GM21390 (cell line): ENCODE results near the gene KLHL13.
"Not testable (repeated sequence)": the region's sequence is repeated elsewhere in the genome, so short reads cannot be mapped to it uniquely, and the experiment has no call there.

Experiments
- ATAC-seq: cut with Tn5 transposase; IDR thresholded peaks from one replicate; pipeline ENCODE4 v1.9.1; 2021; ENCODE audit not compliant: unreplicated experiment

KLHL13 gene

GRCh38 chrX:118074196-118074595, 42.4 kb downstream of the KLHL13 start:
- no peak for ATAC-seq

DNA sequence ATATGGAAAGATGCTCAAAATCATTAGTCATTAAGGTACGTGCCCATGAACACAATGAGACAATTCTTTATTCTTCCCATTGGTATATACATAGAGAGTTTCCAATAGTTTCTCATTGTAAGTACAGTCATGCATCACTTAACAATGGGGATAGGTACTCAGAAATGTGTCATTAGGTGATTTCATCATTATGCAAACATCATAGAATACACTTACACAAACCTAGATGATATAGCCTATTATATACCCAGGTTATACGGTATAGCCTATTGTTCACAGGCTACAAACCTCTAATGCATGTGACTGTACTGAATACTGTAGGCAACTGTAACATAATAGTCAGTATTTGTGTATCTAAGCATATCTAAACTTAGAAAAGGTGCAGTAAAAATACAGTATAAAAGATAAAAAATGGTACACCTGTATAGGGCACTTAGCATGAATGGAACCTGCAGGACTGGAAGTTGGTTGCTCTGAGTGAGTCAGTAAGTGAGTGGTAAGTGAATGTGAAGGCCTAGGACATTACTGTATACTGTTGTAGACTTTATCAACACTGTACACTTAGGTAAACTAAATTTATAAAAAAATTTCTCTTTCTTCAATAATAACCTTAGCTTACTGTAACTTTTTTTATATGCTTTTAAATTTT, 49.6 kb downstream of the KLHL13 start:
- ATAC-seq: no peak

DNA sequence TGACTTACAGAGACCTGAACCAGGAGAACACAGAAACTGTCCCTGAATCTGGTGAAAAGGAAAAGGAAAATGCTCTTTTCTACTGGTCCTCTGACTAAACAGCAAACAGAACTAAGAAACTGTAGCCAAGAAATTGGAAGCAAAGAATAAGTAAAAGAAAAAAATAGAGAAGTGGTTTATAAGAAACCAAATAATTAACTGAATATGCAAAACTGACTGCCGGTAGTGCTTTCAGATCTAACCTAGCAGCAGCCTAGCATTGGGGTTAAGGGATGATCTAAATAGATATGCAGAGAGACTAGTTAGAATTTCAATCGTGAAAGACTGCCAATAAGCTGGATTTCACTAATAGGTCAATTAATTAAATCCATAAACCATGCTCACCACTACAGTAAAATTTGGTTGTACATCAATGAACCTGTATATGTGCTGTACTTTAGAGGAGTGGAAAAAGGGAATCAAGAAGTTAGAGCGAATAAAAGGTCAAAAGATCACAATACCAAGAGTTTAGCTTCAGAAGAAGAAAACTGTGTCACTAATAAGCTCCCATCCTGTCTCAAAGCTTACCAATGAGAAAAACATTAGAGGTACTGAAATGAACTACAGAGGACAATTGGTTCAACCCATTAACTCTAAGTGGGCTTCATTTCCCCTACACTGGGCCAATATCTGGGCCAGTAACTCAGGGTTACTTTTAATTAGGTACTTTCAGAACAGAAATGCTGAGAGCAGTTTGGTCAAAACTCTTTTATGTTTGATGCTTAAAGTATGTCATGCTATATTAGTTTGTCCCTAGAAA, 53.6 kb downstream of the KLHL13 start:
- ATAC-seq: peak; percentile 82

DNA sequence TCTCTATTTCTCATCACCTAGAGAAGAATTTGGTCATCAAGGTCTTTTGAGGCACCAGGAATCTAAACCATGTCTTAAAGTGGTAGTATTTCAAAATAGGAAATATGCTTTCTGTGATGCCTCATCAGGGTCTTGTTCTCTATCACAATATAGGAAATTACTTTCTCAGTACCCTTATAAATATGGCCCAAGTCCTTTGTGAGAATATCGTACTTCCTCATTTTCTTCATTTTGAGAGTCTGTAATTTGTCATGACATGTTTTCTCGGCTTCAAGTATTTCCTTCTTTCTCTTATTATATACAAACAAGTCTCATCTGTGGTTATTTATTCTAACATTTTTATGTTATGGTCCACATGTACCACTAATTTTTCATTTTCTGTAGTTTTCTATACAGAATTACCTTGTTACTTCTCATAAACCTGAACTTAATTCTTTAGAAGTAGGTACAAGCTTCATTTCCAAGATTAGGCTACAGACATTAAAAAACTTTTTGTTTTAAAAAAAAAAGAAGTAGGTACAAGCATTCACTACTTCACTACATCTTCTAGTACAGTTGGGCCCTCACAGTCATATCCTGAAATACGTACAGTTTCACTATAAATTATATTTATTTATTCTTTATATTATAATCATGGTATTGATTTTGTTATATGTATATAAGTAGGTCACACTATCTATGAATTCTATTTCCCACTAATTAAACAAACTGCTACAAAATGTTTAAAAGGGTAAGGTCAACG, 54.4 kb downstream of the KLHL13 start:
- ATAC-seq: peak; percentile 48

DNA sequence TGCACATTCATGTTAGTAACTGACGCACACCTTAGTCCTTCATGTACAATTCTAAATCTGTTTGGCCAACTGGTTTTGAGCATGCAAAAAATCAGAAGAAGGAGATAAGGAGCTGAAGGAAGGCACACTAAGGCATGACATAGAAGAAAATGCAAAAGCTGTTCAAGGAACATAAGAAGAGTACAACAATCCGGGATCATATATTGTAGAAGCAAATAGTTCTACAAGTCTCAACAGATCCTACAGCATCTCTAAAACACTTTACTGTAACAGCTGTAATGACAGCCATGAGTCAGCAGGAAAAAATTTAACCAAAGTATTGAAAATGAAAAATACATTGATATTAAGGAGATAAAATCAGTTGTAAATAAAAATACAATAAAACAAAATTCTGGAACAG, 57.7 kb downstream of the KLHL13 start:
- ATAC-seq: no peak

DNA sequence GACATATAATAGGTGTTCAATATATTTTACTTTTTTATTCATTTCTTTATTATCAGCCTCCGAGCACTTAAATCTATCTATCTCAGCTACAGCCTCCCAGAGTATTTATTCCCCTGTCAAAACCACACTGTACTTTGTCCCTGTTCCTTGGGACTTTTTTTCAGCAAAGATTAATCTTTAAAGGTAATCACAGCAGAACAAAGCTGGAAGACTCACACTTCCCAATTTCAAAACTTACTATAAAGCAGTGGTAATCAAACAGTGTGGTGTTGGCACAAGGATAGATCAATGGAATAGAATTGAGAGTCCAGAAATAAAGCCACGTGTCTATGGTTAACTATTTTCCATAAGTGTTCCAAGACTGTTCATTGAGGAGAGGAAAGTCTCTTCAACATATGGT, 59.7 kb downstream of the KLHL13 start:
- ATAC-seq: no peak

- no peak for ATAC-seq
These were observed 66.9 kb downstream of the KLHL13 start for GRCh38 chrX:118049713-118050112.

DNA sequence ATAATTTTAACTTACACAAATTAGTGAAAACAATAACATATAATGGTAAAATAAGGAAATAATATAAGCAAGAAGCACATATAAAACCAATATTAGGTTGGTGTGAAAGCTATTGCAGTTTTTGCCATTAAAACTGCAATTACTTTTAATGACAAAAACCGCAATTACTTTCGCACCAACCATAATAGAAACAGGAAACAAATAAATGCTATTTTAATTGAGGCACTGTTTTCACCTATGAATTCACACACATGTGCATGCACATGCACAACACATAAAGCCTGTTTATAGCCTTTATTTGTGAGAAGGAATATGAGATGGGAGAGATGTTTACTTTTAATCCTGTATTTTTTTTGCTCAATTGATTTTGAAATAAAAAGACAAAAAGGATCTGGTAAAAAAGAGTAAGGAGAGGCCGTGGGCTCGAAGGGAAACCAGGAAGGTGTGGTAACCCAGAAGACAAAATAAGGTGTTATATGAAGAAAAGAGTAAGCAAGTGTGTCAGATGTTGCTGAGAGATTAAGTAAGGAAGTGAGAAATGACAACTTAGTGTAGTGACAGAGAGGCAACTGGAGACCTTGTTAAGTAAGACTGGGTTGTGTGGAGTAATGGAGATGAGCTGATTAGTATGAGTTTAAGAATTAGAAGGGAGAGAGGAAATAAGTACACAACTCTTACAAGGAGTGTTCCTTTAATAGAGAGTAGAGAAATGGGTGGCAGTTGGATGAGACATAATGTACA, 69.0 kb downstream of the KLHL13 start:
- peak; percentile 88 for ATAC-seq

DNA sequence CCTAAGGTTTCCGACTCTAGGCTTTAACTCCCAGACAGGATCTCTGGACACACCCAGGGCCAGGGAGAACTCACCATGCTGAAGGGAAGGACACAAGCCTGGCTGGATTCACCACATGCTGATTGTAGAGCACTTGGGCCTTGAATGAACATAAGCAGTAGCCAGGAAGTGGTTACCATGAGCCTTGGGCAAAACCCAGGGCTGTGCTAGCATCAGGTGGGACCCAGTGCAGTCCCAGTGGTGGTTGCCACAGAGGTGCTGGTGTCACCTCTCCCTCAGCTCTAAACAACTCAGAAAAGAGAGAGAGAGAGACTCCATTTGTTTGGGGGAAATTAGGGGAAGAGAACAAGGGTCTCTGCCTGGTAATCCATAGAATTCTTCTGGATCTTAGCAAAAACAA, 77.0 kb downstream of the KLHL13 start:
- no peak for ATAC-seq

- ATAC-seq: no peak
These were observed 77.8 kb downstream of the KLHL13 start for GRCh38 chrX:118038614-118039365.

DNA sequence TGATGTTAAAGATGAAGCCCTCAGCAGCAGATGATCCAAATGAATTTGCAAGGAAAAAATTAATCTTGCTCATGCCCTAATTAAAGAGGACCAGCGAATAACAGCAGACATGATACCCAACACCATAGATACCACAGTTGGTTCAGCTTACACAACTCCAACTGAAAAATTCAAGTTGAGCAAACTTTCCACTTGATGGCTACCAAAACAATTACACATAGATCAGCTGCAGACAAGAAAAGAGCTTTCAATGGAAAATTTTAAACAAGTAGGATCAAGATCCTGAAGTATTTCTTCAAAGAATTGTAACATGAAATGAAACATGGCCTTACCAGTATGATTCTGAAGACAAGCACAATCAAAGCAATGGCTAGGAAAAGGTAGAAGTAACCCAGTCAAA, 90.0 kb downstream of the KLHL13 start:
- ATAC-seq: no peak

GRCh38 chrX:118025226-118025625, 91.4 kb downstream of the KLHL13 start:
- no peak for ATAC-seq

DNA sequence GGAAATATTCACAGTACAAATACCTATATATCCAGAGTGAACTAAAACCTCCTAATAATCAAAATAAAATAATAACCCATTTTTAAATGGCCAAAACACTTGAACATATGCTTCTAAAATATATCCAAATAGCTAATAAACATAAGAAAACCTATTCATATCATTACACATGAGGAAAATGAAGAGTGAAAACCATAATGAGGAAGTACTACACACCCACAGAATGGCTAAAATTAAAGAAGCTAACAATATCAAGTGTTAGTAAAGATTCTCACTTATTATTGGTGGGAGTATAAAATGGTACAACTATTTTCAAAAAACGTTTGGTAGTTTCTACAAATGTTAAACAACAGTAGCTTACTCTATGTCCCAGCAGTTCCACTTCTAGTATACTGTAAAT, 92.1 kb downstream of the KLHL13 start:
- no peak for ATAC-seq

DNA sequence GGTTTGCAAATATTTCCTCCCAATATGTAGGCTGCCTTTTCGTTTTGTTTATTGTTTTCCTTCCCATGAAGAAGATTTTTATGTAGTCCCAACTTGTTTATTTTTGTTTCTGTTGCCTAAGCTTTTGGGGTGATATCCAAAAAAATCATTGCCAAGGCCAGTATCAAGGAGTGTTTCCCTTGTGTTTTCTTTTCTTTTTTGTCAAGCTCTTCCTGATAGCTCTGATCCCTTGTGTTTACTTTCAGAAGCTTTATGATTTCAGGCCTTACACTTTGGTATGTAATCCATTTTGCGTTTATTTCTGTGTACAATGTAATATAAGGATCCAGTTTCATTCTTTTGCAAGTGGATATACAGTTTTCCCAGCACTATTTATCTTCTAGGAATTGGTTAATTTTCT, 93.9 kb downstream of the KLHL13 start:
- ATAC-seq: no peak

- ATAC-seq: no peak
These were observed 100.2 kb downstream of the KLHL13 start for GRCh38 chrX:118016422-118016821.

DNA sequence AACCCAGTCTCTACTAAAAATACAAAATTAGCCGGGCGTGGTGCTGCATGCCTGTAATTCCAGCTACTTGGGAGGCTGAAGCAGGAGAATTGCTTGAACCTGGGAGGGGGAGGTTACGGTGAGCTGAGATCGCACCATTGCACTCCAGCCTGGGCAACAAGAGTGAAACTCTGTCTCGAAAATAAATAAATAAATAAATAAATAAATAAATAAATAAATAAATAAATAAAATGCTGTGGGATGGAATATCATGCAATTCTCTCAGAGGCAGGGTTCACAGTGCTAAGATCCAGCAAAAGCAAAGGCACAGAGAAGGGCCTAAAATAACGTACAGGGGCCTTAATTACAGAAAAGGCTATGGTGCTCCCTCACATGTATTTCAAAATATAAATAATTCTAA, 114.2 kb downstream of the KLHL13 start:
- ATAC-seq: not testable (repeated sequence)

DNA sequence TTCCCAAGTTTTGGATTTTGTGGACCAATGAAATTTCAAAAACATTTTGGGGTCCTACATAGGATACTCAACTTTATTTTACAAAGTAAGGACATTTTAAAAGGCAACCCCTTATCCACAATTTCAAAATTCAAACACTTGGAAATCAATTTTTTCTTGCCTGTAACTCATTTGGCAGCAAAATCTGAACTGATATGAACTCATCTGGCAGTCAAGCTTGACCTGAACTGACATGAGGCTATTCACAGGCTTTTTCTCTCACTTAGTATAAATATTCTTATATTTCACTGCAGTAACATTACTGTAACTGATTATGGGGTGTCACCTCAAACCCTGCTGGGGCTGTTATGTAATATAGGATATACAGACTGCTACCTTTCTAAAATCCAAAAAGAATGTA, 116.1 kb downstream of the KLHL13 start:
- ATAC-seq: no peak

GRCh38 chrX:117998171-117998570, 118.4 kb downstream of the KLHL13 start:
- no peak for ATAC-seq

GRCh38 chrX:117996918-117997480, 119.6 kb downstream of the KLHL13 start:
- ATAC-seq: no peak

DNA sequence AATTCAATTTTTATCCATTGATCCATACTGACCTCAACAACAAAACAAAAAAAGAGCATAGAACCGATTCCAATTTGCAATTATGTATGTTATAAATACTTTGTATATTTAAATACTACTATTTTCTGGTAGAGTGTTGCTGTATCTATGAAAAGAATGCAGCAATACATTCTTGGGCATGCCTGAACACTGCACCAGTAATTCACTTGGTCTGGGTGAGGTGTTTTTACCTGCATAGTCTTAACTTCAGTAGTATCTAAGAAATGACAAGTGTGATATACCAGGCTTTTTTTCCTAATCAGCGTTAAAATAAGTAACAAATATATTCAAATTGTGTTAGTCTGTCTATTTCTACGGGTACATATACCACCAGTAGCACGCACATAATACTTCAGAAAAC, 120.2 kb downstream of the KLHL13 start:
- ATAC-seq: no peak
